Cardiac septum (tissue), 1 donor: Measurements from ENCODE around the gene RCOR1. TPM values are rescaled to one million over a fixed set of nuclear protein-coding genes. Genes with fewer than 3 reads are reported as not detected.
"Not testable (repeated sequence)": the region's sequence is repeated elsewhere in the genome, so short reads cannot be mapped to it uniquely, and the experiment has no call there.

Source experiments
- DNase-seq: peaks from one replicate; pipeline ENCODE4 v3.0.0-alpha.2; 2020; ENCODE audit warnings: low spot score
- intact Hi-C: fragments of 100-400 bp; cut with DNase I; formaldehyde crosslinking; loops from one replicate; pipeline ENCODE4 v1.14.0; 2022
- long read RNA-seq: library from polyadenylated mRNA; unstranded; transcript quantifications from one replicate; pipeline ENCODE4 v2.0.0, GENCODE V29; 2021
- total RNA-seq: library from RNA; stranded (reverse); fragmentation: NEBNext Ultra II Directional; extraction: Animal tissue kit (Norgen Biotek cat#: 25700); gene quantifications from one replicate; pipeline ENCODE4 v1.2.1, GENCODE V29; 2021
- donor health status: DM: no; HTN: no; CAD: no.

Gene RCOR1
- total RNA-seq, result 12.5 TPM
- long read RNA-seq, full-length matches to known transcripts, result 2 of 10 reads
- long read RNA-seq, partial matches to known transcripts, result 4 of 10 reads
- long read RNA-seq, other reads (novel, unspliced or antisense), result 4 of 10 reads

- intact Hi-C loops, result loop anchor here (5.0 kb wide), 1 partner anchor 70 kb away; no protein-coding TSS in a partner anchor
- peak; percentile 99 for DNase-seq
Measured at GRCh38 chr14:102591944-102592762, at the start of gene RCOR1. RCOR1 (plus strand) TSS chr14:102592649; CDS start chr14:102592887, 238 bp downstream.

- no peak for DNase-seq
Measured at GRCh38 chr14:102544046-102544746, 48.3 kb upstream of the RCOR1 start.

GRCh38 chr14:102544747-102545460 is 47.5 kb upstream of the RCOR1 start:
- DNase-seq, result no peak
- intact Hi-C loops, result no loop called here

More at GRCh38 chr14:102544046-102544746, 48.3 kb upstream of the RCOR1 start:
- intact Hi-C loops, result no loop called here

- intact Hi-C loops, result no loop called here
- no peak for DNase-seq
Measured at GRCh38 chr14:102545461-102546265, 46.8 kb upstream of the RCOR1 start.

GRCh38 chr14:102548616-102549240 is 43.7 kb upstream of the RCOR1 start:
- intact Hi-C loops, result no loop called here
- DNase-seq, result no peak

GRCh38 chr14:102550927-102551401 is 41.5 kb upstream of the RCOR1 start:
- DNase-seq, intact Hi-C loops: not testable (repeated sequence)

- intact Hi-C loops, result no loop called here
- no peak for DNase-seq
Measured at GRCh38 chr14:102551995-102552705, 40.3 kb upstream of the RCOR1 start.

GRCh38 chr14:102554821-102555819 is 37.3 kb upstream of the RCOR1 start:
- DNase-seq, result peak; percentile 82
- intact Hi-C loops, result no loop called here

DNA sequence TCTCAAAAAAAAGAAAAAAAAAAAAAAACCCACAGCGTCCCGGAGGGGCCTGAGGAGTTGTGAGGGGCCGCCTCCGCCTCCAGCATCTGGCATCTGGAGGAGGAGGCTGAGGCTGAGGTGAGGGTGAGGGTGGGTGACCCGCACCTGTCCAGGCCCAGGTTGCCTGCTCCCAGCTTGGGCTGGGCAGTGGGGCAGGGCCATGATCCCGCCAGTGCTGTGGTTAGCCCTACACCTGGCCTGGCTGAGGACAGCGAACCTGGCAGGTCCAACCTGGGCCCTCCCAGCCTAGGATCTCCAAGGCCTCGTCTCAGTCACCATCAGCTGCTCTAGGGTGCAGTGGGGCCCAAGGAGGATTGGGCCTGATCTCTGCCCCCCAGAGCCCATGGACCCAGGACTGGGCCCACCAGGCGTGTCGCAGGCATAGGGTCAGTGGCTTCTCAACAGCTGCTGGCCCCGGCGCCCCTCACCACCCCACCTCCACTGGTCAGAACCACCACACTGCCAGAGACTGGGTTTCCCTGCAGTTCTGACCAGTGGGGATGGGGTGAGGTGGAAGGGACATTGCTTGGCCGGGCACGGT is 36.3 kb upstream of the RCOR1 start:
- intact Hi-C loops, result no loop called here
- no peak for DNase-seq

DNA sequence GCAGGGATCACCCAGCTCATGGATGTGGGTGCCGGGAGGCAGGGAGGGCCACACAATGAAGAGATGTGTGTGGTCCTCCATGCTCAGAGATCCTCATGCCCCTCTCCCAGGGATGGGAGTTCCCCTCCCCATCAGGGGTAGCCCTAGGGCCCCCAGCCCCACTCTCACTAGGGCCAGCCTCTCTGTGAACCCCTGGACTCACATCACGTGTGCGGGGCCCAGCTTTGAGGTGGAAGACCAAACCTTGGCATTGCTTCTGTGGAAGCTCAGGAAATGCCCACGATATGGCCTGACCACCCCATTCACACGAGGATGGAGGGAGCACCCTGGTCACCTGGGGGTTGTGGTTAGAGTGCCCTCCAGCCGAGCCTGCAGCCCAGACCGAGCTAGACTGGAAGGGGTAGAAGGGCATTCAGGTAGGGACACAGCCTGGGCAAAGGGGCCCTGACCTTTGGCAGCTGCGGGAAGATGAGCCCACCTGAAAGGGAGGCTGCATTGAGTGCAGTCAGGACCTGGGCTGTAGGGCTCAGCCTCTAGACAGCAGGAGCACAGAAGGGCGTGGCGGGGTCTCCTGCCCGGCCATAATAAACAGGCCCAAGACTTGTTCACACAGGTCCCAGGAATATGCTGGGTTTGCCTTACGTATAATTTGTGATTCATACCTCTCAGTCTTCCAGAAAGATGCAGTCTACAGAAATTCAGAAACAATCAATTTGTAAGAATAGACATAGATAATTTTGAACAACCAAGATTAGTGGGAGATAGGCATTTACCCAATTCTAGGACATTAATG is 34.8 kb upstream of the RCOR1 start:
- DNase-seq, result no peak
- intact Hi-C loops, result no loop called here

GRCh38 chr14:102558556-102558955 is 33.9 kb upstream of the RCOR1 start:
- intact Hi-C loops, result no loop called here
- DNase-seq, result no peak

DNA sequence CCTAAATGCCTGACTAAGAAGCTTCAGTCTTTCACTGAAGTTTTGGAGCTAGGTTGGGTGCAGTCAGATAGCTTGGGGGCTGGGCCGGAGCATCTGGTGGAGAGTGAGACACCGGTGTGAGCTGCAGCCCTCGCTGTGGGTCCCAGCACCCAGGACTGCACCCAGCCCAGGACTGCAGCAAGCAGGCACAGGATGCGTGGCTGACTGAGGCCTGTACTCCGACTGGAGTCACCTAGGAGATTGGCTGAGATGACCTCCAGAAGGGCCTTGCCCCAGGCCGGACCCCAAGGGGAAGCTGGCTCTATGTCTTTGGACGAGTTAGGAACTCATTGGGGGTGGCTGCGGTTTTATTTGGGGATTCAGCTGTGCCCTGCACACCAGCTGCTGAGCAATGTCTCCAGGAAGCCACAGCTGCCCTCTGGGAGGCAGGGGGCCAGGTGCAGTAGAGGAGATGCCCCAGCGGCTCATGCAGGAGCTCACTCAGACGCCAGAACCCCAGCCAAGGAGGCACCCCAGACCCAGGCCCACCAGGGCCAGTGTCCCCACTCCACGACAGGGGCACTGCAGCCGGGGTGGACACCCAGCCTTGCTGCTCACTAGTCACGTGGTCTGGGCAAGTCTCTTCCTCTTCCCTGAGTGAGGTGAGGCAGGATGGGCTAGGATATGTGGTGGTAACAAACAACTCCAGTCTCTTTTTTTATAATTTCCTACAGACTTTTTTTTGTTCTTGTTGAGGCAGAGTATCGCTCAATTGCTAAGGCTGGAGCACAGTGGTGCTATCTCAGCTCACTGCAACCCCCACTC is 31.8 kb upstream of the RCOR1 start:
- intact Hi-C loops, result no loop called here

DNA sequence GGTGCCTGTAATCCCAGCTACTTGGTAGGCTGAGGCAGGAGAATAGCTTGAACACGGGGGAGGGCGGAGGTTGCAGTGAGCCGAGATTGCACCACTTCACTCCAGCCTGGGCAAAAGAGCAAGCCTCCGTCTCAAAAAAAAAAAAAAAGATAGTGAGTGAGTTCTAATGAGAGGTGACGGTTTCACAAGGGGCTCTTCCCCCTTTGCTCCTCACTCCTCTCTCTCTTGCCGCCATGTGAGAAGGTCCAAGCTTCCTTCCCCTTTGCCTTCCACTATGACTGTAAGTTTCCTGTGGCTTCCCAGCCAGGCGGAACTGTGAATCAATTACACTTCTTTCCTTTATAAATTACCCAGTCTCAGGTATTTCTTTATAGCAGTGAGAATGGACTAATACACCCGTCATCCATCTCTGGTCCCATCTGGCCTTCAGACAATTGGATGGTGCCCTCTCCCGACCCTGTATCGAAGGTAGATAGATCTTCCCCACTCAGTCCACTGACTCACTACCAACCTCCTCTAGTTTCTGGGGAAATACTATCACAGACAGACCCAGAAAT is 27.0 kb upstream of the RCOR1 start:
- intact Hi-C loops, result no loop called here
- DNase-seq, result no peak

More for the DNA sequence above, 31.8 kb upstream of the RCOR1 start:
- no peak for DNase-seq

DNA sequence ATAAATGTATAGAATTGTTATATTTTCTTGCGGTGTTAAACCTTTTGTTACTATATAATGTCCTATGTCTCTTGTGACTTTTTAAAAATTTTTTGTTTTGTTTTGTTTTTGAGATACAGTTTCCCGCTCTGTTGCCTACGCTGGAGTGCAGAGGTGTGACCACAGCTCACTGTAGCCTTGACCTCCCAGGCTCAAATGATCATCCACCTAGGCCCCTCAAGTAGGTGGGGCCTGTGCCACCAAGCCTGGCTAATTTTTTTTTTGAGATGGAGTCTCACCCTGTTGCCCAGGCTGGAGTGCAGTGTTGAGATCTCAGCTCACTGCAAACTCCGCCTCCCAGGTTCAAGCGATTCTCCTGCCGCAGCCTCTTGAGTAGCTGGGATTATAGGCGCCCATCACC is 26.5 kb upstream of the RCOR1 start:
- intact Hi-C loops, result no loop called here
- no peak for DNase-seq
